Thyroid gland (tissue), 4 donors: ENCODE measurements around the gene TAF13. TPM values are rescaled to one million over a fixed set of nuclear protein-coding genes. Genes with fewer than 3 reads are reported as not detected.

Experiments used
- DNase-seq, 2 donors: peaks; one replicate each; pipeline ENCODE4 v3.0.0-alpha.2; 2019
- H3K27ac ChIP-seq, 3 donors: fragments of 200-600 bp; sonication (generic); 1 replicate in 2 of 3; 2 replicates in 1 of 3; pipeline ENCODE4 v1.5.1; 2016 to 2019; ENCODE audit warnings: mild to moderate bottlenecking in 1 of 3, moderate library complexity in 1 of 3
- H3K27me3 ChIP-seq: fragments of 200-600 bp; sonication (generic); one replicate; pipeline ENCODE4 v1.5.1; 2019
- H3K36me3 ChIP-seq, 2 donors: fragments of 200-600 bp; sonication (generic); one replicate each; pipeline ENCODE4 v1.5.1; 2016 to 2019
- H3K4me1 ChIP-seq, 2 donors: fragments of 200-600 bp; sonication (generic); one replicate each; pipeline ENCODE4 v1.5.1; 2017 to 2019
- H3K4me3 ChIP-seq, 3 donors: fragments of 200-600 bp; sonication (generic); replicated peaks in 1 of 3; 1 replicate in 2 of 3; 2 replicates in 1 of 3; pipeline ENCODE4 v1.5.1; 2016; ENCODE audit warnings: mild to moderate bottlenecking in 1 of 3
- H3K9me3 ChIP-seq: fragments of 200-600 bp; sonication (generic); one replicate; pipeline ENCODE4 v1.5.1; 2017
- POLR2A ChIP-seq, 2 donors: fragments of 450-650 bp; IDR thresholded peaks; one replicate each; pipeline ENCODE4 v1.6.1; 2017; ENCODE audit warnings: antibody characterized with exemption in 2 of 2, mild to moderate bottlenecking in 2 of 2, moderate library complexity in 1 of 2
- WGBS, 2 donors: methylation state at CpG; one replicate each; pipeline ENCODE4 v1.1.5; 2017; 5-methylcytosine and 5-hydroxymethylcytosine counted together
- intact Hi-C: fragments of 100-400 bp; cut with DNase I; formaldehyde crosslinking; loops from one replicate; pipeline ENCODE4 v1.15.1; 2023
- total RNA-seq, 4 donors: library from RNA; depleted of rRNA; stranded (reverse); fragments of >200 nt; gene quantifications; one replicate each; pipeline ENCODE4 v1.2.3, GENCODE V29; 2016
- TF ChIP-seq, protein P1 (sequence below), 6 experiments: fragments of 200-600 bp in 3 of 6; fragments of 450-650 bp in 3 of 6; sonication (generic) in 3 of 6; IDR thresholded peaks; one replicate each; pipeline ENCODE4 v1.5.1; 2016 to 2019; ENCODE audit warnings: antibody characterized with exemption in 6 of 6, mild to moderate bottlenecking in 2 of 6, inconsistent platforms in 1 of 6, moderate library complexity in 1 of 6

Gene TAF13
- total RNA-seq, 4 donors from 2014 or later, result 25.6 to 47.1 (median 43.9) TPM

DNA sequence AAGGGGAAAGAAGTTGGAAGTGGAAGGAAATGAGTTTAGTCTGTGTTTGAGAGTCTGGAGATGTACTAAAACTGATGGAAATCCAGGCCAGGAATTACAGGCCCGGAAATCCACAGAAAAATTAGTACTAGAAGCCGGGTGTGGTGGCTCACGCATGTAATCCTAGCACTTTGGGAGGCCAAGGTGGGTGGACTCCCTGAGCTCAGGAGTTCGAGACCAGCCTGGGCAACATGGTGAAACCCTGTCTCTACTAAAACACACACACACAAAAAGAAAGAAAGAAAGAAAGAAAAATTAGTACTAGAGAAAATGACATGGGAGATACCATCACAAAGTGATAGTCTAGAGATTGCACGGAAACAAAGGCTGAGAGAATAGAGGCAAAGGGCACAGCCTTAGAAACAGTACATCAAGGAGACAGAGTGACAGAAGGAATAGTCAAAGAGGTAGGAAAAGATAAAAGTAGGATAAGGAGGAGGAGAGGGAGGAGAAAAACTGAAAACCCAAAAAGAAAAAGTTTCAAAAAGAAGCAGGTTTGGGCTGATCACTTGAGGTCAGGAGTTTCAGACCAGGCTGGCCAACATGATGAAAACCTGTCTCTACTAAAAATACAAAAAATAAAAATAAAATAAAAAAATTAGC, 4.8 kb upstream of the TAF13 start:
- Histone ChIP-seq H3K4me1 (no peaks in the 10 kb centered on the region), H3K27ac (peak overlapping the region; percentile 9 to 45 (median 42)), H3K36me3 (no peaks in the 10 kb centered on the region), H3K4me3 (no peak overlapping the region), H3K9me3 (no peaks in the 10 kb centered on the region), H3K27me3 (no peaks in the 10 kb centered on the region)
- TF ChIP-seq, protein P1, sequence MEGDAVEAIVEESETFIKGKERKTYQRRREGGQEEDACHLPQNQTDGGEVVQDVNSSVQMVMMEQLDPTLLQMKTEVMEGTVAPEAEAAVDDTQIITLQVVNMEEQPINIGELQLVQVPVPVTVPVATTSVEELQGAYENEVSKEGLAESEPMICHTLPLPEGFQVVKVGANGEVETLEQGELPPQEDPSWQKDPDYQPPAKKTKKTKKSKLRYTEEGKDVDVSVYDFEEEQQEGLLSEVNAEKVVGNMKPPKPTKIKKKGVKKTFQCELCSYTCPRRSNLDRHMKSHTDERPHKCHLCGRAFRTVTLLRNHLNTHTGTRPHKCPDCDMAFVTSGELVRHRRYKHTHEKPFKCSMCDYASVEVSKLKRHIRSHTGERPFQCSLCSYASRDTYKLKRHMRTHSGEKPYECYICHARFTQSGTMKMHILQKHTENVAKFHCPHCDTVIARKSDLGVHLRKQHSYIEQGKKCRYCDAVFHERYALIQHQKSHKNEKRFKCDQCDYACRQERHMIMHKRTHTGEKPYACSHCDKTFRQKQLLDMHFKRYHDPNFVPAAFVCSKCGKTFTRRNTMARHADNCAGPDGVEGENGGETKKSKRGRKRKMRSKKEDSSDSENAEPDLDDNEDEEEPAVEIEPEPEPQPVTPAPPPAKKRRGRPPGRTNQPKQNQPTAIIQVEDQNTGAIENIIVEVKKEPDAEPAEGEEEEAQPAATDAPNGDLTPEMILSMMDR (IDR thresholded peaks at IDR 0.05), result no peak
- TF ChIP-seq POLR2A (IDR thresholded peaks at IDR 0.05), result no peak
- WGBS, 2 donors, result 77 to 88% methylated on average over 5 of the region's 5 CpGs
- DNase-seq, result no peak
- intact Hi-C loops, result no loop called here

DNA sequence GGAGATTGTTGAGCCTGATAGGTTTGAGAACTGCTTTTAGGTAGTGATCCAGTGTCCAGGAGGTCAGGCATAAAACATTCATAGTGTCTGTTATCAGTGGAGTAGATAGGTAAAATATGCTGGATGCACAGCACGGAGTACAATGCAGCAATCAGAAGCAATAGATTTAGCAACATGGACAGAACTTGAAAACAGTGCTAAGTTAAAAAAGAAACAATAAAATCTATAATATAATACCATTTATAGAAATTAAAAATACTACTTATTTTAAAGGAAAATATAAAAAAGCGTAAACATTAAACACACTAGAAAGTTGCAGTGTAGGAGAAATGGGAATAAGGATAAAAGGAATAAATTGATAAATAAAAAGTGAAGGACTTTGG, 3.4 kb upstream of the TAF13 start:
- intact Hi-C loops, result loop anchor here (10.0 kb wide), 1 partner anchor 556 kb away; no protein-coding TSS in a partner anchor
- WGBS, 2 donors, result 97 to 99% methylated on average over 2 of the region's 2 CpGs
- H3K4me3 ChIP-seq, result no peak overlapping the region
- H3K27me3 ChIP-seq, result no peaks in the 10 kb centered on the region
- H3K9me3 ChIP-seq, result no peaks in the 10 kb centered on the region
- TF ChIP-seq, protein P1 (IDR thresholded peaks at IDR 0.05), result no peak
- TF ChIP-seq POLR2A (IDR thresholded peaks at IDR 0.05), result no peak
- H3K27ac ChIP-seq, result peak overlapping the region in 1 of 3 donors; percentile 45
- no peak for DNase-seq
- peaks cover 9 to 11% of the 10 kb centered on the region in 2 donors for H3K4me1 ChIP-seq
- no peaks in the 10 kb centered on the region for H3K36me3 ChIP-seq

DNA sequence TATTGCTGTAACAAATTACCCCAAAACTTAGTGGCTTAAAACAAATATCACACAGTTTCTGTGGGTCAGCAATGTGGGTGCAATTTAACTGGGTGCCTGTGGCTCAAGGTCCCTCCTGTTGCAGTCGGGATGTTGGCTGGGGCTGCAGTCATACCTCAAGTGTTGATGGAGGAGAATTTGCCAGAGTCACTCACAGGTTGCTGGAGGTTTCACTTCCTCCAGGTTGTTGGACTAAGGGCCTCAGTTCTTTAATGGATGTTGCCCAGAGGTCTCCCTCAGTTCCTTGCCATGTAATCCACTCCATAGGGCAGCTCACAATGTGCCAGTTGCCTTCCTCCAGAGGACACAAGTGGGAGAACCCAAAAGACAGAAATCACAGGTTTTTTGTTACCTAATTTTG, 2.5 kb upstream of the TAF13 start:
- TF ChIP-seq, protein P1 (IDR thresholded peaks at IDR 0.05), result no peak
- no peak for TF ChIP-seq POLR2A (IDR thresholded peaks at IDR 0.05)
- no peaks in the 10 kb centered on the region for H3K9me3 ChIP-seq
- WGBS, 2 donors, result 77 to 86% methylated on average over 1 of the region's 1 CpG
- no peak overlapping the region for H3K27ac ChIP-seq
- intact Hi-C loops, result loop anchor here (10.0 kb wide), 1 partner anchor 556 kb away; no protein-coding TSS in a partner anchor
- H3K4me1 ChIP-seq, result peaks cover 9 to 11% of the 10 kb centered on the region in 2 donors
- H3K36me3 ChIP-seq, result no peaks in the 10 kb centered on the region
- no peaks in the 10 kb centered on the region for H3K27me3 ChIP-seq
- DNase-seq, result no peak
- no peak overlapping the region for H3K4me3 ChIP-seq

DNA sequence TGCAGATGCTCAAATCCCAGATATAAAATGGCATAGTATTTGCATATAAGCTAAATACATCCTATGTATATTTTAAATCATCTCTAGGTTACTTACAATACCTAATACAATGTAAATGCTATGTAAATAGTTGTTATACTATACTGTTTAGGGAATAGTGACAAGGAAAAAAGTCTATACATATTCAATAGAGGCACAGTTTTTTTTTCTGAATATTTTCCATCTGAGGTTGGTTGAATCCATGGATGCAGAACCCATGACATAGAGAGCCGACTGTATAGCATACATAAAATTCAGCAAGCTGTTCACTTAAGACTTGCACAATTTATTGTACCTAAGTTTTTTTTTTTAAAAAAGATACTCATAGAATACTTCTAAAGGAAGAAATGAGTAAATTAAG, 6.5 kb downstream of the TAF13 start:
- TF ChIP-seq, protein P1 (IDR thresholded peaks at IDR 0.05), result no peak
- no peak for TF ChIP-seq POLR2A (IDR thresholded peaks at IDR 0.05)
- Histone ChIP-seq H3K4me3 (no peak overlapping the region), H3K9me3 (no peaks in the 10 kb centered on the region), H3K4me1 (no peaks in the 10 kb centered on the region), H3K36me3 (peaks cover 14 to 15% of the 10 kb centered on the region in 2 donors), H3K27me3 (no peaks in the 10 kb centered on the region), H3K27ac (no peak overlapping the region)
- no peak for DNase-seq
- intact Hi-C loops, result no loop called here
- 84 to 90% methylated on average over 1 of the region's 1 CpG for WGBS, 2 donors

DNA sequence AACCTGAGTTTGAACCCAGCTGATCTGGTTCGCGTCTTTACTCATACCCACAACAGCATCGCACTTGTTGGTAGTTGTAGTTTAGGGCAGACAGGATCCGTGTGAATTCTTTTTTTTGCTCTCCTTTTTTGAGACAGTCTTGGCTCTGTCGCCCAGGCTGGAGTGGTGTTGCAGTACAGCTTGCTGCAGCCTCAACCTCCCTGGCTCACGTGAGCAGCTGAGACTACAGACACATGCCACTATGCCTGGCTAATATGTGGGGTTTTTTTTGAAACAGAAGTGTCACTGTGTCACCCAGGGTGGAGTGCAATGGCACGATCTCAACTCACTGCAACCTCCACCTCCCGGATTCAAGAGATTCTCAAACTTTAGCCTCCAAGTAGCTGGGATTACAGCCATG, 7.9 kb downstream of the TAF13 start:
- WGBS, 2 donors, result 82 to 94% methylated on average over 8 of the region's 8 CpGs
- no peak overlapping the region for H3K4me3 ChIP-seq
- TF ChIP-seq POLR2A (IDR thresholded peaks at IDR 0.05), result no peak
- TF ChIP-seq, protein P1 (IDR thresholded peaks at IDR 0.05), result no peak

More for the DNA sequence above, 7.9 kb downstream of the TAF13 start:
- intact Hi-C loops, result no loop called here
- DNase-seq, result no peak
- H3K36me3 ChIP-seq, result peaks cover 20 to 21% of the 10 kb centered on the region in 2 donors
- H3K9me3 ChIP-seq, result no peaks in the 10 kb centered on the region
- no peak overlapping the region for H3K27ac ChIP-seq
- no peaks in the 10 kb centered on the region for H3K4me1 ChIP-seq
- no peaks in the 10 kb centered on the region for H3K27me3 ChIP-seq
